Osteoblast (primary cell): Measurements from ENCODE around the gene CTNS. TPM values are rescaled to one million over a fixed set of nuclear protein-coding genes. Genes with fewer than 3 reads are reported as not detected.
"Not testable (repeated sequence)": the region's sequence is repeated elsewhere in the genome, so short reads cannot be mapped to it uniquely, and the experiment has no call there.

Source experiments
- DNase-seq: peaks from one replicate; pipeline ENCODE4 v3.0.0; 2011; ENCODE audit warnings: low spot score, mixed read lengths; ENCODE audit not compliant: insufficient read length; ENCODE audit errors: missing footprints
- H2AFZ ChIP-seq: 2 replicates; pipeline ENCODE4 v1.6.0; 2011; ENCODE audit warnings: mild to moderate bottlenecking, low read length
- H3K27ac ChIP-seq: 2 replicates; pipeline ENCODE4 v1.5.1; 2011; ENCODE audit warnings: mild to moderate bottlenecking, low read depth, low read length, moderate library complexity
- H3K27me3 ChIP-seq: 2 replicates; pipeline ENCODE4 v1.6.0; 2012; ENCODE audit warnings: mild to moderate bottlenecking, control low read depth, inconsistent platforms, low read length, moderate library complexity; ENCODE audit not compliant: insufficient read depth
- H3K36me3 ChIP-seq: 2 replicates; pipeline ENCODE4 v1.5.1; 2011; ENCODE audit warnings: mild to moderate bottlenecking, low read length, control low read depth, moderate library complexity; ENCODE audit not compliant: insufficient read depth
- H3K4me1 ChIP-seq: 2 replicates; pipeline ENCODE4 v1.5.1; 2011; ENCODE audit warnings: mild to moderate bottlenecking, low read length, control low read depth, moderate library complexity; ENCODE audit not compliant: insufficient read depth
- H3K4me2 ChIP-seq: 2 replicates; pipeline ENCODE4 v1.6.0; 2011; ENCODE audit warnings: mild to moderate bottlenecking, low read length; ENCODE audit not compliant: insufficient read depth
- H3K4me3 ChIP-seq: fragments of 200-600 bp; sonication (generic); 3 replicates; pipeline ENCODE4 v1.5.1; 2012; ENCODE audit warnings: mild to moderate bottlenecking, low read length, inconsistent platforms; ENCODE audit not compliant: insufficient read depth
- H3K79me2 ChIP-seq: 2 replicates; pipeline ENCODE4 v1.6.0; 2012; ENCODE audit warnings: mild to moderate bottlenecking, low read length, control low read depth, inconsistent platforms; ENCODE audit not compliant: insufficient read depth
- H3K9me3 ChIP-seq: 2 replicates; pipeline ENCODE4 v1.5.1; 2011; ENCODE audit warnings: low read depth, low read length, control low read depth
- H4K20me1 ChIP-seq: 2 replicates; pipeline ENCODE4 v1.6.0; 2012; ENCODE audit warnings: mild to moderate bottlenecking, low read length, control low read depth; ENCODE audit not compliant: insufficient read depth
- CTCF ChIP-seq: IDR thresholded peaks from 2 replicates; pipeline ENCODE4 v1.5.1; 2011; ENCODE audit warnings: mild to moderate bottlenecking, low read depth, low read length, moderate library complexity; ENCODE audit errors: extremely low read depth
- total RNA-seq: library from RNA; depleted of rRNA; stranded (reverse); fragments of >200 nt; gene quantifications from 2 replicates; pipeline ENCODE4 v1.2.3, GENCODE V29; 2012

The CTNS gene
- total RNA-seq, 1 donor: 34.7 TPM

GRCh38 chr17:3695723-3696411 is 59.3 kb downstream of the CTNS start, which contains the start of gene P2RX5:
P2RX5 (minus strand) TSS chr17:3696155; CDS start chr17:3696005, 150 bp downstream.
- H3K27ac ChIP-seq: no peak within 1 kb of the TSS
- no peaks in the 10 kb centered on the region for H3K79me2 ChIP-seq
- peak within 1 kb of the TSS; percentile 75 for H3K4me3 ChIP-seq
- TF ChIP-seq CTCF: no peak
- peak; percentile 86 for DNase-seq
- H3K4me2 ChIP-seq: peak within 1 kb of the TSS; percentile 90
- no peaks in the 10 kb centered on the region for H3K36me3 ChIP-seq
- H2AFZ ChIP-seq: peak within 1 kb of the TSS; percentile 80
- no peaks in the 10 kb centered on the region for H4K20me1 ChIP-seq
- H3K4me1 ChIP-seq: peaks cover 12% of the 10 kb centered on the region
- H3K9me3 ChIP-seq: peaks cover 4% of the 10 kb centered on the region
- peaks cover 3% of the 10 kb centered on the region for H3K27me3 ChIP-seq

GRCh38 chr17:3697103-3697476 is 60.5 kb downstream of the CTNS start:
- Histone ChIP-seq H3K4me1 (peaks cover 12% of the 10 kb centered on the region), H3K9me3 (peaks cover 4% of the 10 kb centered on the region), H3K36me3 (no peaks in the 10 kb centered on the region), H3K27ac (no peak overlapping the region), H3K79me2 (no peaks in the 10 kb centered on the region), H4K20me1 (no peaks in the 10 kb centered on the region), H3K27me3 (peaks cover 3% of the 10 kb centered on the region), H3K4me2 (no peak overlapping the region), H3K4me3 (no peak overlapping the region), H2AFZ (no peak overlapping the region)
- DNase-seq: no peak
- no peak for TF ChIP-seq CTCF

- no peak overlapping the region for H3K4me2 ChIP-seq
- H3K9me3 ChIP-seq: peaks cover 4% of the 10 kb centered on the region
- H4K20me1 ChIP-seq: no peaks in the 10 kb centered on the region
- H3K4me3 ChIP-seq: no peak overlapping the region
- DNase-seq: peak; percentile 26
- no peak overlapping the region for H3K27ac ChIP-seq
- peaks cover 3% of the 10 kb centered on the region for H3K27me3 ChIP-seq
- H3K4me1 ChIP-seq: peaks cover 12% of the 10 kb centered on the region
- H3K36me3 ChIP-seq: no peaks in the 10 kb centered on the region
- H2AFZ ChIP-seq: no peak overlapping the region
- no peaks in the 10 kb centered on the region for H3K79me2 ChIP-seq
- no peak for TF ChIP-seq CTCF
Observed at GRCh38 chr17:3698139-3698538, 61.6 kb downstream of the CTNS start.

- H3K27me3 ChIP-seq: no peaks in the 10 kb centered on the region
- peaks cover 4% of the 10 kb centered on the region for H3K9me3 ChIP-seq
- peak; percentile 8 for DNase-seq
- TF ChIP-seq CTCF: no peak
- no peaks in the 10 kb centered on the region for H3K79me2 ChIP-seq
- no peak overlapping the region for H3K27ac ChIP-seq
- H3K36me3 ChIP-seq: no peaks in the 10 kb centered on the region
- no peak overlapping the region for H2AFZ ChIP-seq
- H4K20me1 ChIP-seq: no peaks in the 10 kb centered on the region
- H3K4me2 ChIP-seq: no peak overlapping the region
- H3K4me1 ChIP-seq: peaks cover 9% of the 10 kb centered on the region
- no peak overlapping the region for H3K4me3 ChIP-seq
Observed at GRCh38 chr17:3699951-3700350, 63.4 kb downstream of the CTNS start.

GRCh38 chr17:3702041-3702539 is 65.5 kb downstream of the CTNS start:
- H3K4me3 ChIP-seq, H3K4me1 ChIP-seq, H3K4me2 ChIP-seq: not testable (repeated sequence)

More at GRCh38 chr17:3702041-3702539, 65.5 kb downstream of the CTNS start:
- H3K27ac ChIP-seq, H2AFZ ChIP-seq, H3K79me2 ChIP-seq, H3K9me3 ChIP-seq, H3K36me3 ChIP-seq, H3K27me3 ChIP-seq, H4K20me1 ChIP-seq, DNase-seq: not testable (repeated sequence)
